Pancreas (tissue), 10 donors: ENCODE measurements around the gene ARHGAP6. TPM values are rescaled to one million over a fixed set of nuclear protein-coding genes. Genes with fewer than 3 reads are reported as not detected.

Experiments used
- ATAC-seq, 4 donors: fragments of 200-7000 bp; cut with Tn5 transposase; one replicate each; pipeline versions ENCODE4 v1.8.0 to v1.9.1; 2020; ENCODE audit warnings: mild to moderate bottlenecking in 4 of 4, moderate library complexity in 4 of 4
- DNase-seq, 6 donors: peaks; one replicate each; pipeline ENCODE4 v3.0.0-alpha.2; 2020
- FAIRE-seq: peaks from 2 replicates; lab custom pipeline; 2012; peaks lifted over from hg19 to GRCh38; lab: Jason Lieb, UNC
- H3K27ac ChIP-seq, 4 donors: fragments of 200-600 bp; sonication (generic); 1 replicate in 3 of 4; 2 replicates in 1 of 4; pipeline versions ENCODE4 v1.5.0 to v1.8.0; 2020
- H3K27me3 ChIP-seq, 4 donors: fragments of 200-600 bp; one replicate each; pipeline ENCODE4 v1.8.0; 2021
- H3K36me3 ChIP-seq, 3 donors: fragments of 200-600 bp; sonication (generic) in 1 of 3; one replicate each; pipeline versions ENCODE4 v1.5.0 to v1.8.0; 2020 to 2021
- H3K4me1 ChIP-seq, 3 donors: fragments of 200-600 bp; one replicate each; pipeline ENCODE4 v1.8.0; 2021
- H3K4me3 ChIP-seq, 4 donors: fragments of 200-600 bp; sonication (generic) in 2 of 4; one replicate each; pipeline versions ENCODE4 v1.5.0 to v1.8.0; 2020 to 2021
- H3K9me3 ChIP-seq, 4 donors: fragments of 200-600 bp; one replicate each; pipeline ENCODE4 v1.8.0; 2021
- WGBS, 2 donors: extraction: QIAGEN DNeasy Blood & Tissue Kit; methylation state at CpG; one replicate each; pipeline ENCODE4 v1.1.7; 2013; 5-methylcytosine and 5-hydroxymethylcytosine counted together
- intact Hi-C, 3 donors: fragments of 100-400 bp; cut with DNase I; formaldehyde crosslinking; loops; one replicate each; pipeline versions ENCODE4 v1.11.1 to v1.14.2; 2022
- polyA plus RNA-seq, 2 donors: library from polyadenylated mRNA; stranded (reverse); fragments of 200-250 nt; gene quantifications; one replicate each; pipeline ENCODE4 v1.2.3, GENCODE V29; 2013
- total RNA-seq, 6 donors: library from RNA; stranded (reverse); fragmentation: NEBNext Ultra II Directional in 4 of 6; extraction: Animal tissue kit (Norgen Biotek cat#: 25700) in 4 of 6; gene quantifications; one replicate each; pipeline versions ENCODE4 v1.2.1 to v1.2.4, GENCODE V29; 2021 to 2023
- TF ChIP-seq, protein P1 (sequence below), 4 donors: fragments of 200-600 bp; sonication (generic) in 3 of 4; IDR thresholded peaks; one replicate each; pipeline versions ENCODE4 v1.5.0 to v1.8.0; 2021; ENCODE audit warnings: antibody characterized with exemption in 4 of 4
- donor health status: healthy with polysubstance abuse.
- donor health status: DM: no; HTN: no; CAD: no; lungs with moderate emphysema.
- donor health status: DM: no; HTN: no; CAD: no.
- donor health status: control.
- donor health status: control.
- donor health status: Bipolar disorder and iron deficiency.
- donor health status: DM: yes; HTN: yes; CAD: no.
- donor health status: DM: no; HTN: no; CAD: no.
- donor health status: DM: no; HTN: no; CAD: no.
- donor health status: DM: yes; HTN: yes; CAD: no.

The ARHGAP6 gene
- total and polyA plus RNA-seq, 8 donors: 0.79 to 3.3 (median 1.1) TPM

DNA sequence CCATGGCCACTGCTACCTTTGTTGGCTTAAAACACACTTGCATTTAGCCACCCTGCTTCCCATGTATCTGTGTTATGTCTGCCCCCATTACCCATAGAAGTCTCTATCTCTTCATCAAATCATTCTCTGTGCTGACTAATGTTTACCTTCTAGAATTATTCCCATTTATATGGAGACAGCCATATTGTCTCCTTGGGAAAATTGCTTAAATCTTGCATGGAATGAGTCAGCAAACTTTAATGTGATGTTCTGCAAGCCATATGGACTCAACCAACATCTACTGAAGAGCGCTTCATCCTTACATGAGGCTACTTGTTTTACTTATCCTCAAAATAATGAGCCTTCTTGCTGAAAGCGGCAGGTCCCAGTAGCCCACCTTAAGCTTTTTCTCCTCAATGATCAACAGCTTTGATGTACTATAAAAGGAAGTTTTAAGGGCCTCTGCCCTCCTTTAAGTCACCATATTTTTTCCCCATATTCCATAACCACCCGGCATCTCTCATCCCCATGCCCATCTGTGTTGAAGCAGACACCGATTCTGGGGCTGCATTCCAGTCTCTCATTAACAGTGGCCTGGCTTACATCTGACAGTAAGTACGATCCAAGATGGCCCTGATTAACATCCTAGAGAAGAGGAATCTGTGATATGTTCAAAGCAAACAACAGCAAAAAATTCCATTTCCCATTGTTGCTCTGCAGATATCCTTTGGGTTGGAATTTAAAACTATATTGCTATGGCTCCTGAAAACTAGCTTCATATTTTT, 130.4 kb downstream of the ARHGAP6 start:
- DNase-seq (no peak), ATAC-seq (no peak), FAIRE-seq (no peak)
- Histone ChIP-seq H3K27ac (no peak overlapping the region), H3K27me3 (peaks cover 0 to 12% (median 0%) of the 10 kb centered on the region in 4 donors), H3K36me3 (no peaks in the 10 kb centered on the region), H3K9me3 (no peaks in the 10 kb centered on the region), H3K4me1 (no peaks in the 10 kb centered on the region), H3K4me3 (no peak overlapping the region)
- TF ChIP-seq, protein P1, sequence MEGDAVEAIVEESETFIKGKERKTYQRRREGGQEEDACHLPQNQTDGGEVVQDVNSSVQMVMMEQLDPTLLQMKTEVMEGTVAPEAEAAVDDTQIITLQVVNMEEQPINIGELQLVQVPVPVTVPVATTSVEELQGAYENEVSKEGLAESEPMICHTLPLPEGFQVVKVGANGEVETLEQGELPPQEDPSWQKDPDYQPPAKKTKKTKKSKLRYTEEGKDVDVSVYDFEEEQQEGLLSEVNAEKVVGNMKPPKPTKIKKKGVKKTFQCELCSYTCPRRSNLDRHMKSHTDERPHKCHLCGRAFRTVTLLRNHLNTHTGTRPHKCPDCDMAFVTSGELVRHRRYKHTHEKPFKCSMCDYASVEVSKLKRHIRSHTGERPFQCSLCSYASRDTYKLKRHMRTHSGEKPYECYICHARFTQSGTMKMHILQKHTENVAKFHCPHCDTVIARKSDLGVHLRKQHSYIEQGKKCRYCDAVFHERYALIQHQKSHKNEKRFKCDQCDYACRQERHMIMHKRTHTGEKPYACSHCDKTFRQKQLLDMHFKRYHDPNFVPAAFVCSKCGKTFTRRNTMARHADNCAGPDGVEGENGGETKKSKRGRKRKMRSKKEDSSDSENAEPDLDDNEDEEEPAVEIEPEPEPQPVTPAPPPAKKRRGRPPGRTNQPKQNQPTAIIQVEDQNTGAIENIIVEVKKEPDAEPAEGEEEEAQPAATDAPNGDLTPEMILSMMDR (IDR thresholded peaks at IDR 0.05): no peak
- intact Hi-C loops: loop anchor here in 2 of 3 donors (5.0 to 10.0 kb wide), 3 partner anchors 189 to 237 kb away; no protein-coding TSS in a partner anchor
- WGBS, 2 donors: 65% methylated on average over 5 of the region's 5 CpGs

DNA sequence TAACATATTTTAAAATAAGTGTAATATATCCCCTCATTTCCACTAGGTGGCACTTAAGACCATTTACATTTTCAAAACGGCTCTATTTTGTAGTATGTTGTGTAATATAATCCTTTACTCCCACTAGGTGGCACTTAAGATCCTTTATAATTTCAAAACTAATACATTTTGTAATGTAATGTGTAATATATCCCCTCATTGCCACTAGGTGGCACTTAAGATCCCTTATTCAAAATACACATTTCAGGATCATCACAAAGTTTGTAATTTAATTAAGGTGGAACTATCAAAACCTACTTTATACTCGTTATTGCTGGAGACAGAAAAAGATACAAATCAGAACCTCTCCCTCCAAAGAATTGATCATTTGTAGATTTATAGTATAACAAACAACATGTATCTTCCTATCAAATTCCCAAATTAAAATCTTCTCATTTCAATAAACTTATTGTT, 132.5 kb downstream of the ARHGAP6 start:
- peak; percentile 99 for FAIRE-seq
- H3K4me3 ChIP-seq: no peak overlapping the region
- no peak overlapping the region for H3K27ac ChIP-seq

DNA sequence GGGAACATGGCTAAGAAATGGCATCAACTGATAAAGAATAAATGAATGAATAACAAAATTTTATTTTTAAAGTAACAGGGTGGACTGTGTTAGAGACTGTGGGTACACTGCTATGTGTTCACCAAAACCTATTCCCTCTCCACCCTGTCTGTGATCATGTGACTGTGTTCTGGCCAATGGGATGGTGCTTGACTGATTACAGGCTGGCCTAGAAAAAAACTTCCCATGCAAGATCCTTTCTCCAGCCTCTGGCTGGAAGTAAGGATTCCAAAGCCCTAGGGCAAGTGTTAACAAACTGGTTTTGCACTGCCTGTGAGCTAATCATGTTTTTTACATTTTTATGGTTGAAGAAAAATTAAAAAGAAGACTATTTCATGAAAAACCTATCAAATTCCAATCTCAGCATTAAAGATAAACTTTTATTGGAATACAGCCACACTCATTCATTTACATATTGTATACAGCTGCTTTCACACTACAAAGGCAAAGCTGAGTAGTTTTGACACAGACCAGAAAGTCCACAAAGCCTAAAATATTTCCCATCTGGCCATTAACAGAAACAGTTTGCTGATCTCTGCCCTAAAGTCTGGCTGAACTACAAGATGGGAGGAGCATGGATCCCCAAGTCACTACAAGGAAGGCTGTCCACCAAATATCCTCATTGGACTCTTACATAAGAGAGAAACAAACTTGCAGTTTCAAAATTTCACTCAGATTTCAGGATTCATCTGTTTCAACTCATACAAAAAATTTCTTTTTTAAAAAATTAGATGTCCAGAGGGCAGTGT, 133.2 kb downstream of the ARHGAP6 start:
- Histone ChIP-seq H3K36me3 (no peaks in the 10 kb centered on the region), H3K27me3 (peaks cover 0 to 9% (median 0%) of the 10 kb centered on the region in 4 donors), H3K4me3 (no peak overlapping the region), H3K4me1 (no peaks in the 10 kb centered on the region), H3K9me3 (no peaks in the 10 kb centered on the region), H3K27ac (no peak overlapping the region)
- no peak for FAIRE-seq
- ATAC-seq: no peak
- intact Hi-C loops: loop anchor here in 1 of 3 donors (10.0 kb wide), 2 partner anchors 192 to 232 kb away; no protein-coding TSS in a partner anchor
- TF ChIP-seq, protein P1 (IDR thresholded peaks at IDR 0.05): no peak
- DNase-seq: no peak

More for the DNA sequence above, 132.5 kb downstream of the ARHGAP6 start:
- peaks cover 0 to 7% (median 0%) of the 10 kb centered on the region in 4 donors for H3K27me3 ChIP-seq
- intact Hi-C loops: loop anchor here in 1 of 3 donors (10.0 kb wide), 2 partner anchors 192 to 232 kb away; no protein-coding TSS in a partner anchor
- no peaks in the 10 kb centered on the region for H3K4me1 ChIP-seq
- peak; percentile 95 to 100 (median 99) for ATAC-seq
- WGBS, 2 donors: 0 to 2% methylated on average over 2 of the region's 2 CpGs
- no peaks in the 10 kb centered on the region for H3K9me3 ChIP-seq
- no peak for DNase-seq
- H3K36me3 ChIP-seq: no peaks in the 10 kb centered on the region
- TF ChIP-seq, protein P1 (IDR thresholded peaks at IDR 0.05): peak; percentile 76 to 88 (median 88)

DNA sequence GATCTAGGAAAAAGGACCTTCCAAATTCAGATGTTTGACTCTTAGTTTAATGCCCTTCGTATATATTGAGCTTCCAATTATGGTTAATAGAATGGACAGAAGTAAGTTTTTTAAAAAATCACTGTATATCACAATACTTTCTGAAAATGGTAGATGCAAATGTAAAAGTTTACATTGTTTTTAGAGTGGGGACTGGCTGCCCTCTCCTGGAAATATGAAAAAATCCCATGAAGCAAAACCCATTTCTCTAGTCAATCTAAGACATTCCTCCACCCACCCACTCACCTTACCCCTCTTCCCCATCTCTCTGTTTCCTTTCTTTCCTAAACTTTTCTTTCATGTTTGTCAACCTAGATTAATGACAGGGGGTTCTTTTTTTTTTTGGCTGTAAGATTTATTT, 134.5 kb downstream of the ARHGAP6 start:
- DNase-seq (no peak), FAIRE-seq (peak; percentile 54), ATAC-seq (no peak)
- no peaks in the 10 kb centered on the region for H3K4me1 ChIP-seq
- 17 to 40% methylated on average over 1 of the region's 1 CpG for WGBS, 2 donors
- no peaks in the 10 kb centered on the region for H3K36me3 ChIP-seq
- H3K27ac ChIP-seq: no peak overlapping the region
- TF ChIP-seq, protein P1 (IDR thresholded peaks at IDR 0.05): no peak
- intact Hi-C loops: loop anchor here in 1 of 3 donors (10.0 kb wide), 2 partner anchors 194 to 234 kb away; no protein-coding TSS in a partner anchor
- H3K27me3 ChIP-seq: peaks cover 0 to 12% (median 0%) of the 10 kb centered on the region in 4 donors
- H3K4me3 ChIP-seq: no peak overlapping the region
- H3K9me3 ChIP-seq: no peaks in the 10 kb centered on the region
